Liver (tissue), 3 donors: ENCODE results near the gene EDEM1.
"Not testable (repeated sequence)": the region's sequence is repeated elsewhere in the genome, so short reads cannot be mapped to it uniquely, and the experiment has no call there.

Experiments
- CTCF ChIP-seq: fragments of 150-350 bp; IDR thresholded peaks from 2 replicates; pipeline ENCODE4 v1.5.1; 2017; ENCODE audit warnings: improper control_type of control experiment, low read depth, low read length; ENCODE audit not compliant: missing input control
- FOXA2 ChIP-seq: IDR thresholded peaks from 2 replicates; pipeline ENCODE4 v1.6.1; 2016; ENCODE audit warnings: antibody characterized with exemption
- JUND ChIP-seq, 2 donors: IDR thresholded peaks; 2 replicates each; pipeline ENCODE4 v1.6.1; 2016; ENCODE audit warnings: antibody characterized with exemption in 2 of 2
- RAD21 ChIP-seq, 2 donors: IDR thresholded peaks; 2 replicates each; pipeline ENCODE4 v1.6.1; 2016; ENCODE audit warnings: antibody characterized with exemption in 2 of 2, mild to moderate bottlenecking in 2 of 2
- REST ChIP-seq: IDR thresholded peaks from 2 replicates; pipeline ENCODE4 v1.6.1; 2016; ENCODE audit warnings: antibody characterized with exemption, mild to moderate bottlenecking
- SP1 ChIP-seq: IDR thresholded peaks from 2 replicates; pipeline ENCODE4 v1.6.1; 2018; ENCODE audit warnings: antibody characterized with exemption, mild to moderate bottlenecking
- TAF1 ChIP-seq: conservative IDR thresholded peaks from 2 replicates; pipeline ENCODE4 v1.6.1; 2016; ENCODE audit warnings: antibody characterized with exemption, mild to moderate bottlenecking
- YY1 ChIP-seq: IDR thresholded peaks from 2 replicates; pipeline ENCODE4 v1.6.1; 2016; ENCODE audit warnings: antibody characterized with exemption, mild to moderate bottlenecking
- ZBTB33 ChIP-seq: IDR thresholded peaks from 2 replicates; pipeline ENCODE4 v1.6.1; 2016; ENCODE audit warnings: antibody characterized with exemption
- donor health status: healthy.
- donor health status: healthy.

GRCh38 chr3:5183714-5184113, 3.8 kb upstream of the EDEM1 start:
- TF ChIP-seq CTCF; TAF1; FOXA2; JUND (IDR thresholded peaks at IDR 0.05); SP1; ZBTB33; REST; RAD21 (IDR thresholded peaks at IDR 0.05); YY1: not testable (repeated sequence)
